Measurements from ENCODE around the gene RNF13.
A peak's percentile ranks its signal among the peaks of the same experiment; 100 is the strongest.

Gene RNF13

GRCh38 chr3:149777414-149778214, 35.4 kb upstream of the RNF13 start:
- no peaks in the 10 kb centered on the region for H3K4me1 ChIP-seq (ENCODE audit: control insufficient read depth in 2 of 2, insufficient read depth in 2 of 2, low read length in 2 of 2)
- no peaks in the 10 kb centered on the region for H3K36me3 ChIP-seq (ENCODE audit: control insufficient read depth in 2 of 2, insufficient read depth in 2 of 2, low read length in 2 of 2)
- H3K9ac ChIP-seq (ENCODE audit: low read depth in 1 of 2, low read length in 2 of 2): no peak overlapping the region
- H3K27ac ChIP-seq (ENCODE audit: low read depth in 2 of 2, low read length in 2 of 2): no peak overlapping the region
- no peaks in the 10 kb centered on the region for H3K27me3 ChIP-seq (ENCODE audit: control insufficient read depth in 2 of 2, insufficient read depth in 2 of 2, low read length in 2 of 2)
- no peaks in the 10 kb centered on the region for H3K9me3 ChIP-seq (ENCODE audit: control insufficient read depth in 2 of 2, low read length in 2 of 2)
- no peak overlapping the region for H3K4me3 ChIP-seq (ENCODE audit: low read length in 2 of 2)

- peak overlapping the region in 1 of 2 donors; percentile 52 for H3K27ac ChIP-seq (ENCODE audit: low read depth in 2 of 2, low read length in 2 of 2)
- no peaks in the 10 kb centered on the region for H3K36me3 ChIP-seq (ENCODE audit: control insufficient read depth in 2 of 2, insufficient read depth in 2 of 2, low read length in 2 of 2)
- no peak overlapping the region for H3K9ac ChIP-seq (ENCODE audit: low read depth in 1 of 2, low read length in 2 of 2)
- H3K4me3 ChIP-seq (ENCODE audit: low read length in 2 of 2): no peak overlapping the region
- H3K9me3 ChIP-seq (ENCODE audit: control insufficient read depth in 2 of 2, low read length in 2 of 2): no peaks in the 10 kb centered on the region
- no peaks in the 10 kb centered on the region for H3K27me3 ChIP-seq (ENCODE audit: control insufficient read depth in 2 of 2, insufficient read depth in 2 of 2, low read length in 2 of 2)
- H3K4me1 ChIP-seq (ENCODE audit: control insufficient read depth in 2 of 2, insufficient read depth in 2 of 2, low read length in 2 of 2): no peaks in the 10 kb centered on the region
Measured at GRCh38 chr3:149781211-149781610, 31.8 kb upstream of the RNF13 start.

GRCh38 chr3:149781741-149782140, 31.3 kb upstream of the RNF13 start:
- Histone ChIP-seq H3K36me3 (ENCODE audit: control insufficient read depth in 2 of 2, insufficient read depth in 2 of 2, low read length in 2 of 2) (no peaks in the 10 kb centered on the region), H3K4me1 (ENCODE audit: control insufficient read depth in 2 of 2, insufficient read depth in 2 of 2, low read length in 2 of 2) (no peaks in the 10 kb centered on the region), H3K9me3 (ENCODE audit: control insufficient read depth in 2 of 2, low read length in 2 of 2) (no peaks in the 10 kb centered on the region), H3K4me3 (ENCODE audit: low read length in 2 of 2) (no peak overlapping the region), H3K27me3 (ENCODE audit: control insufficient read depth in 2 of 2, insufficient read depth in 2 of 2, low read length in 2 of 2) (no peaks in the 10 kb centered on the region), H3K27ac (ENCODE audit: low read depth in 2 of 2, low read length in 2 of 2) (peak overlapping the region in 1 of 2 donors; percentile 52), H3K9ac (ENCODE audit: low read depth in 1 of 2, low read length in 2 of 2) (no peak overlapping the region)

GRCh38 chr3:149783576-149783975, 29.4 kb upstream of the RNF13 start:
- H3K36me3 ChIP-seq (ENCODE audit: control insufficient read depth in 2 of 2, insufficient read depth in 2 of 2, low read length in 2 of 2): no peaks in the 10 kb centered on the region
- no peak overlapping the region for H3K27ac ChIP-seq (ENCODE audit: low read depth in 2 of 2, low read length in 2 of 2)
- no peak overlapping the region for H3K4me3 ChIP-seq (ENCODE audit: low read length in 2 of 2)
- no peaks in the 10 kb centered on the region for H3K9me3 ChIP-seq (ENCODE audit: control insufficient read depth in 2 of 2, low read length in 2 of 2)
- H3K27me3 ChIP-seq (ENCODE audit: control insufficient read depth in 2 of 2, insufficient read depth in 2 of 2, low read length in 2 of 2): no peaks in the 10 kb centered on the region
- H3K9ac ChIP-seq (ENCODE audit: low read depth in 1 of 2, low read length in 2 of 2): no peak overlapping the region
- H3K4me1 ChIP-seq (ENCODE audit: control insufficient read depth in 2 of 2, insufficient read depth in 2 of 2, low read length in 2 of 2): no peaks in the 10 kb centered on the region

GRCh38 chr3:149784064-149784704, 28.8 kb upstream of the RNF13 start:
- Histone ChIP-seq H3K9me3 (ENCODE audit: control insufficient read depth in 2 of 2, low read length in 2 of 2) (no peaks in the 10 kb centered on the region), H3K4me1 (ENCODE audit: control insufficient read depth in 2 of 2, insufficient read depth in 2 of 2, low read length in 2 of 2) (no peaks in the 10 kb centered on the region), H3K4me3 (ENCODE audit: low read length in 2 of 2) (no peak overlapping the region), H3K27ac (ENCODE audit: low read depth in 2 of 2, low read length in 2 of 2) (peak overlapping the region in 1 of 2 donors; percentile 1), H3K27me3 (ENCODE audit: control insufficient read depth in 2 of 2, insufficient read depth in 2 of 2, low read length in 2 of 2) (no peaks in the 10 kb centered on the region), H3K9ac (ENCODE audit: low read depth in 1 of 2, low read length in 2 of 2) (no peak overlapping the region), H3K36me3 (ENCODE audit: control insufficient read depth in 2 of 2, insufficient read depth in 2 of 2, low read length in 2 of 2) (no peaks in the 10 kb centered on the region)

DNA sequence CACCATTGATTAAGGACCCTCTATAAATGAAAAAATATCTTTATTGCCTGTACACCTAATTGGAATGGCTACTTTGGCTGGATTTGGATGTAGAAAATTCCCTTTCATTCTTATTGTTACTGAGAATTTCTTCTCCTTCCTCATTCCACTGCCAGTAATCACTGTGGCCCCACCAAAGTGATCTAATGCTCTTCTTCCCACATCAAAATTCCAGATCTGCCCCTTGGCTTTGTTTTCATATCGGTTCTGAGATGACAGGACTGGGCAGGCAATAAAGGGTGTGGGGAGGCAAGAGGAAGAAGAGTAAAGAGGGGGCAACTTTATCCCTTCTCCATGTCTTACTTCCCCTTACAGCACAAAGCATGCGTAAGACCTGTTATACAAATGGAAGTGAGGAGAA, 22.7 kb upstream of the RNF13 start:
- H3K9me3 ChIP-seq (ENCODE audit: control insufficient read depth in 2 of 2, low read length in 2 of 2): no peaks in the 10 kb centered on the region
- H3K36me3 ChIP-seq (ENCODE audit: control insufficient read depth in 2 of 2, insufficient read depth in 2 of 2, low read length in 2 of 2): no peaks in the 10 kb centered on the region
- no peak overlapping the region for H3K4me3 ChIP-seq (ENCODE audit: low read length in 2 of 2)
- no peak overlapping the region for H3K27ac ChIP-seq (ENCODE audit: low read depth in 2 of 2, low read length in 2 of 2)
- no peak overlapping the region for H3K9ac ChIP-seq (ENCODE audit: low read depth in 1 of 2, low read length in 2 of 2)
- no peaks in the 10 kb centered on the region for H3K4me1 ChIP-seq (ENCODE audit: control insufficient read depth in 2 of 2, insufficient read depth in 2 of 2, low read length in 2 of 2)
- H3K27me3 ChIP-seq (ENCODE audit: control insufficient read depth in 2 of 2, insufficient read depth in 2 of 2, low read length in 2 of 2): peaks cover 0 to 3% of the 10 kb centered on the region in 2 donors

DNA sequence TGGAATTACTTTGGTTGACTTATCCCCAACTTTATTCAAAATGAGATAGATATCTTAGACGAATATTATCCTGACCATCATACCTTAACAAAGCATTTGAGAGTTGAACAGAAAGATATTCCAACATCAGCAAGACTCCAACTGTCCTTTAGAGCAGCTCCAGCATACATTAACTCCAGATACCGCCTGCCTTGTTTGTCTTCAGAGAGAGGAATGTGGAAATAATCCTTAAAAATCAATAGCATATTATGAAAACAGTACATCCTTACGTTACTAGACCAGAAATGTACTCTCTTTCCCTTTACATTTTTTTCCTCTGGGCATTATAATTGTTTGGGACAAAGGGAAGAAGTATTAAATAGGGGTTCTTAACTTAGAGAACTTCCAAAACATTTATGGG, 22.3 kb upstream of the RNF13 start:
- Histone ChIP-seq H3K9ac (ENCODE audit: low read depth in 1 of 2, low read length in 2 of 2) (no peak overlapping the region), H3K4me1 (ENCODE audit: control insufficient read depth in 2 of 2, insufficient read depth in 2 of 2, low read length in 2 of 2) (no peaks in the 10 kb centered on the region), H3K4me3 (ENCODE audit: low read length in 2 of 2) (no peak overlapping the region), H3K27me3 (ENCODE audit: control insufficient read depth in 2 of 2, insufficient read depth in 2 of 2, low read length in 2 of 2) (peaks cover 0 to 3% of the 10 kb centered on the region in 2 donors), H3K27ac (ENCODE audit: low read depth in 2 of 2, low read length in 2 of 2) (no peak overlapping the region), H3K9me3 (ENCODE audit: control insufficient read depth in 2 of 2, low read length in 2 of 2) (no peaks in the 10 kb centered on the region), H3K36me3 (ENCODE audit: control insufficient read depth in 2 of 2, insufficient read depth in 2 of 2, low read length in 2 of 2) (no peaks in the 10 kb centered on the region)

DNA sequence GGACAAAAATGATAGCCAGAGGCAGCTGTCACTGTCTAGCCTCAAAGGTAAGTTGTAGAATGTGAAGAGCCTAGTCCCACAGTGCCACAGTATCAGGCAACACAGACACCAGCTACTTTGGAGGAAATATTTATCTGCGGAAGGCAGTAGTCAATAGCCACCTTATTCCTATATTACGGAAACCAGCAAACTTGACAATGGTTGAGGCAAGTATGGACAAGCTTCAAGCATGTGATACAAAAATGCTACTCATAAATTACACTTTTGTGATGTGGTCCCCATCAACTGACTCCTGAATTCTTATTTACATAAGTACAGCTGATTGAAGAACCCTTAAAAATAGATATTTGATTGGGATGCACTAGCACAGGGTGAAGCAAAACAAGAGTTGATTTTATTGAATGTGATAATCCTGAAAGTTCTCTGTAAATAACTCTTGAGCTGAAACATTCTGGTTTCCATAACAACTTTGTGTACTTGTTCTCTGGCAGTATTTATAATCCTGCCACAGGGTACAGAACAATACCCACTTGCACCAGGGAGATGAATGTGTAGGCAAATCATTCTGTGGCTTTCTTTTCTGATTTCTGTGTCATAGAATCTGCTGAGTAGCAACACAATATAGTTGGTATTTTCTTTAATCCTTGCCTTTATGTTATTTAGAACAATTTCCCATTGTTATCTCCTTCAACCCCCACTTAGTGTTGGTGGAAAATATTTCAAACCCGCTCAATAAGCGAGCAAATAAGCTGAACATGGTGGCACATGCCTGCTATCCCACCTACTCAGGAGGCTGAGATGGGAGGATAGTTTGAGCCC, 20.4 kb upstream of the RNF13 start, which contains the start of gene ANKUB1:
Gene ANKUB1, minus strand, starts transcription at position 103 of the 819 bp plus-strand sequence. CDS start 188 bp downstream, outside the sequence.
- H3K9me3 ChIP-seq (ENCODE audit: control insufficient read depth in 2 of 2, low read length in 2 of 2): no peaks in the 10 kb centered on the region
- H3K27ac ChIP-seq (ENCODE audit: low read depth in 2 of 2, low read length in 2 of 2): no peak within 1 kb of the TSS
- no peaks in the 10 kb centered on the region for H3K4me1 ChIP-seq (ENCODE audit: control insufficient read depth in 2 of 2, insufficient read depth in 2 of 2, low read length in 2 of 2)
- no peak within 1 kb of the TSS for H3K4me3 ChIP-seq (ENCODE audit: low read length in 2 of 2)
- H3K27me3 ChIP-seq (ENCODE audit: control insufficient read depth in 2 of 2, insufficient read depth in 2 of 2, low read length in 2 of 2): peaks cover 0 to 3% of the 10 kb centered on the region in 2 donors
- no peak within 1 kb of the TSS for H3K9ac ChIP-seq (ENCODE audit: low read depth in 1 of 2, low read length in 2 of 2)
- H3K36me3 ChIP-seq (ENCODE audit: control insufficient read depth in 2 of 2, insufficient read depth in 2 of 2, low read length in 2 of 2): no peaks in the 10 kb centered on the region

DNA sequence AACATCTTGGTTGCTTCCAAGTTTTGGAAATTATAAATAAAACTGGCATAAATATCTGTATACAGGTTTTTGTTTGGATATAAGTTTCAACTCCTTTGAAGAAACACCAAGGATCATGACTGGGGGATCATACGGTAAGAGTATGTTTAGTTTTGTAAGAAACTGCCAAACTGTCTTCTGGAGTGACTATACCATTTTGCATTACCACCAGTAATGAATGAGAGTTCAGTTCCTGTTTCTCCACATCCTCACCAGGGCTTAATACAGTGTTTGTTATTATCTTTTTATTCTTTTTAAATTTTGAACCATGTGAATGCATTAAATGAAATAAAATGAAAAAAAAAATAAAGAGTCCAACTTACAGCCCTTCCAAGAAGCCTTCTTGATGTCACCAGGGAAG, 17.0 kb upstream of the RNF13 start:
- H3K27ac ChIP-seq (ENCODE audit: low read depth in 2 of 2, low read length in 2 of 2): no peak overlapping the region
- no peaks in the 10 kb centered on the region for H3K4me1 ChIP-seq (ENCODE audit: control insufficient read depth in 2 of 2, insufficient read depth in 2 of 2, low read length in 2 of 2)
- no peaks in the 10 kb centered on the region for H3K36me3 ChIP-seq (ENCODE audit: control insufficient read depth in 2 of 2, insufficient read depth in 2 of 2, low read length in 2 of 2)
- no peaks in the 10 kb centered on the region for H3K9me3 ChIP-seq (ENCODE audit: control insufficient read depth in 2 of 2, low read length in 2 of 2)
- H3K4me3 ChIP-seq (ENCODE audit: low read length in 2 of 2): no peak overlapping the region
- H3K9ac ChIP-seq (ENCODE audit: low read depth in 1 of 2, low read length in 2 of 2): no peak overlapping the region
- H3K27me3 ChIP-seq (ENCODE audit: control insufficient read depth in 2 of 2, insufficient read depth in 2 of 2, low read length in 2 of 2): no peaks in the 10 kb centered on the region

- no peaks in the 10 kb centered on the region for H3K4me1 ChIP-seq (ENCODE audit: control insufficient read depth in 2 of 2, insufficient read depth in 2 of 2, low read length in 2 of 2)
- H3K36me3 ChIP-seq (ENCODE audit: control insufficient read depth in 2 of 2, insufficient read depth in 2 of 2, low read length in 2 of 2): no peaks in the 10 kb centered on the region
- no peak overlapping the region for H3K4me3 ChIP-seq (ENCODE audit: low read length in 2 of 2)
- no peak overlapping the region for H3K27ac ChIP-seq (ENCODE audit: low read depth in 2 of 2, low read length in 2 of 2)
- no peak overlapping the region for H3K9ac ChIP-seq (ENCODE audit: low read depth in 1 of 2, low read length in 2 of 2)
- no peaks in the 10 kb centered on the region for H3K9me3 ChIP-seq (ENCODE audit: control insufficient read depth in 2 of 2, low read length in 2 of 2)
- H3K27me3 ChIP-seq (ENCODE audit: control insufficient read depth in 2 of 2, insufficient read depth in 2 of 2, low read length in 2 of 2): no peaks in the 10 kb centered on the region
Measured at GRCh38 chr3:149800693-149801092, 12.3 kb upstream of the RNF13 start.

Measured in mucosa of rectum (tissue), 2 donors.